ENCODE measurements around the gene SKP2.

DNA sequence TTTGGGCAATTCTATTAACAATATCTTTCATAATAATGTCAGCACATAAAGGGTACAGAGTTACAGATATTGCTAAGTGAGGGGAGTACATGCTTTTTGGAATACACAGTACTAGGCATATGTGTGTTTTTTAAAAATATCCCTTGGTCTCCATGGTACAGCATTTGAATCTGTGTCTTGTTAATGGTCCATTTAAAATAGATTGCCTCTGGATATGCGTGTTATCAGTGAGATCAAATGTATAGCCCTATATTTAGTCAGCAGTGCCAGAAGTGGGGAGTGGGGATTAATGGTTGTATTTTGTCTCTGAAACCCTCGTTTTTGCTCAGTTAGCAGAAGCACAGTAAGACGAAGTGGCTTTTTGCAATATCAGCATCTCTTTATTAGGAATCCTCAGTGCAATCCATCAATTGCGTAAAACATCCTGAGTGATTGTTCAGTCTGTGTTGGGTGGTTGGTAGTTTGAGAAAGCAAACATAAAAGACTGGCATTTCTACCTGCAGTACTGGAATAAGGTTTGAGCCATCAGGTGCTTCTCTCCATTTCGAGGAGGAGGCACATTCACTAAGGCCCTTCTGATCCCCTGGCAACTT lies 19.0 kb downstream of the SKP2 start:
- TF ChIP-seq ISL1 (CRISPR knock-in tag; IDR thresholded peaks at IDR 0.05) (no peak), OSR1 (CRISPR knock-in tag; IDR thresholded peaks at IDR 0.05) (no peak), ZFP30 (CRISPR knock-in tag; IDR thresholded peaks at IDR 0.05) (no peak)

All from SK-N-SH treated with all-trans-retinoic acid at 6 μM for 48 hours (cell line).